Measurements from ENCODE around the gene CACNB1.
A peak's percentile ranks its signal among the peaks of the same experiment; 100 is the strongest.

The CACNB1 gene

GRCh38 chr17:39153599-39154051 is 43.8 kb downstream of the CACNB1 start:
- peak; percentile 90 to 92 for DNase-seq (ENCODE audit: low read depth in 1 of 2, low spot score in 1 of 2)

- no peak for DNase-seq (ENCODE audit: low read depth in 1 of 2, low spot score in 1 of 2)
Measured at GRCh38 chr17:39151943-39152818, 45.3 kb downstream of the CACNB1 start.

- DNase-seq (ENCODE audit: low read depth in 1 of 2, low spot score in 1 of 2), result peak in 1 of 2 donors; percentile 12
Measured at GRCh38 chr17:39151150-39151942, 46.1 kb downstream of the CACNB1 start, which contains the start of gene PLXDC1. Gene PLXDC1 (minus strand): TSS chr17:39151637. CDS start chr17:39151437, 200 bp downstream.

- DNase-seq (ENCODE audit: low read depth in 1 of 2, low spot score in 1 of 2), result no peak
Measured at GRCh38 chr17:39150795-39151149, 46.7 kb downstream of the CACNB1 start.

GRCh38 chr17:39150104-39150634 is 47.3 kb downstream of the CACNB1 start:
- DNase-seq (ENCODE audit: low read depth in 1 of 2, low spot score in 1 of 2), result no peak

GRCh38 chr17:39147221-39148185 is 50.0 kb downstream of the CACNB1 start:
- DNase-seq (ENCODE audit: low read depth in 1 of 2, low spot score in 1 of 2), result no peak

- no peak for DNase-seq (ENCODE audit: low read depth in 1 of 2, low spot score in 1 of 2)
Measured at GRCh38 chr17:39146273-39146672, 51.2 kb downstream of the CACNB1 start.

- no peak for DNase-seq (ENCODE audit: low read depth in 1 of 2, low spot score in 1 of 2)
Measured at GRCh38 chr17:39145143-39145542, 52.3 kb downstream of the CACNB1 start.

GRCh38 chr17:39144416-39144840 is 53.0 kb downstream of the CACNB1 start:
- no peak for DNase-seq (ENCODE audit: low read depth in 1 of 2, low spot score in 1 of 2)

- DNase-seq (ENCODE audit: low read depth in 1 of 2, low spot score in 1 of 2), result no peak
Measured at GRCh38 chr17:39143552-39144093, 53.8 kb downstream of the CACNB1 start.

- DNase-seq (ENCODE audit: low read depth in 1 of 2, low spot score in 1 of 2), result no peak
Measured at GRCh38 chr17:39141915-39142664, 55.4 kb downstream of the CACNB1 start.

GRCh38 chr17:39141294-39141693 is 56.2 kb downstream of the CACNB1 start:
- no peak for DNase-seq (ENCODE audit: low read depth in 1 of 2, low spot score in 1 of 2)

- no peak for DNase-seq (ENCODE audit: low read depth in 1 of 2, low spot score in 1 of 2)
Measured at GRCh38 chr17:39139561-39139960, 57.9 kb downstream of the CACNB1 start.

- DNase-seq (ENCODE audit: low read depth in 1 of 2, low spot score in 1 of 2), result no peak
Measured at GRCh38 chr17:39139161-39139511, 58.3 kb downstream of the CACNB1 start.

GRCh38 chr17:39138431-39139160 is 58.9 kb downstream of the CACNB1 start:
- DNase-seq (ENCODE audit: low read depth in 1 of 2, low spot score in 1 of 2), result no peak

GRCh38 chr17:39134878-39135277 is 62.6 kb downstream of the CACNB1 start:
- no peak for DNase-seq (ENCODE audit: low read depth in 1 of 2, low spot score in 1 of 2)

- no peak for DNase-seq (ENCODE audit: low read depth in 1 of 2, low spot score in 1 of 2)
Measured at GRCh38 chr17:39132192-39132610, 65.3 kb downstream of the CACNB1 start.

GRCh38 chr17:39131616-39132015 is 65.9 kb downstream of the CACNB1 start:
- no peak for DNase-seq (ENCODE audit: low read depth in 1 of 2, low spot score in 1 of 2)

GRCh38 chr17:39130205-39130604 is 67.3 kb downstream of the CACNB1 start:
- no peak for DNase-seq (ENCODE audit: low read depth in 1 of 2, low spot score in 1 of 2)

Data from stimulated activated CD4-positive, alpha-beta T cell treated with anti-CD3 and anti-CD28 coated beads, Interleukin-15, amount 100 ng/mL, for 1 hour (primary cell).